Tibial artery (tissue), 4 donors: ENCODE results near the gene GYPE.
"Not testable (repeated sequence)": the region's sequence is repeated elsewhere in the genome, so short reads cannot be mapped to it uniquely, and the experiment has no call there.

Source experiments
- DNase-seq, 2 donors: peaks; one replicate each; pipeline ENCODE4 v3.0.0-alpha.2; 2019
- H3K27ac ChIP-seq, 2 donors: fragments of 200-600 bp; sonication (generic) in 1 of 2; 1 replicate in 1 of 2; 2 replicates in 1 of 2; pipeline ENCODE4 v1.5.1; 2018 to 2019; ENCODE audit warnings: mild to moderate bottlenecking in 1 of 2
- H3K27me3 ChIP-seq, 2 donors: fragments of 200-600 bp; sonication (generic) in 1 of 2; one replicate each; pipeline versions ENCODE4 v1.5.1 to v1.6.0; 2016 to 2019
- H3K36me3 ChIP-seq, 3 donors: fragments of 200-600 bp; sonication (generic) in 2 of 3; one replicate each; pipeline ENCODE4 v1.5.1; 2016 to 2019; ENCODE audit warnings: mild to moderate bottlenecking in 2 of 3
- H3K4me1 ChIP-seq, 4 donors: fragments of 200-600 bp; sonication (generic) in 2 of 4; 1 replicate in 3 of 4; 2 replicates in 1 of 4; pipeline ENCODE4 v1.5.1; 2016 to 2019
- H3K4me3 ChIP-seq, 2 donors: fragments of 200-600 bp; sonication (generic) in 1 of 2; 1 replicate in 1 of 2; 2 replicates in 1 of 2; pipeline ENCODE4 v1.5.1; 2018 to 2019; ENCODE audit warnings: mild to moderate bottlenecking in 2 of 2
- H3K9me3 ChIP-seq, 3 donors: fragments of 200-600 bp; sonication (generic) in 1 of 3; one replicate each; pipeline ENCODE4 v1.5.1; 2016 to 2019
- intact Hi-C: fragments of 100-400 bp; cut with DNase I; formaldehyde crosslinking; loops from one replicate; pipeline ENCODE4 v1.15.0; 2023; ENCODE audit warnings: low total_unique reads
- TF ChIP-seq, protein P1 (sequence below), 2 experiments: fragments of 200-600 bp in 1 of 2; fragments of 450-650 bp in 1 of 2; IDR thresholded peaks; one replicate each; pipeline ENCODE4 v1.5.1; 2017 to 2019; ENCODE audit warnings: antibody characterized with exemption in 2 of 2, mild to moderate bottlenecking in 1 of 2, moderate library complexity in 1 of 2

GYPE gene

DNA sequence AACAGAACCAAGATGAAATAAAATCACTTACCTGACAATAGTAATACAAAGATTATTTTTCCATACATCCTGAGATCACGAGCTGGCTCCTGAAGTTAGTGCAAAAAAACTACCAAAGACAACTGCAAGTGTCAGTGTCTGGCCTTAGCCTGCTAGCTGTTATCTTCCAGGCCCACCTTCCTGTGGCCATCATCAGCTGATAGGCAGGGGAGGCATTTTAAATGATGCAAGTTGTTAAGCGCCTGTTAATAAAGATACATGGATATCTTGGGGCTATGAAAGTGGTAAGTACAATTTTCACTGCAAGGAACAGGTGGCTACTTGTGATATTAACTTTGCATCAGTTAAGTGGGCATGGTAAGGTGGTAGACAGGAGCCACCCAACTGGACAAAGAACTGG is at the start of gene GYPE:
TSS of gene GYPE (minus strand) at position 120 of the 400 bp plus-strand sequence. CDS start at position 68, 52 bp downstream.
- H3K9me3 ChIP-seq, H3K4me1 ChIP-seq, H3K36me3 ChIP-seq, H3K4me3 ChIP-seq, H3K27me3 ChIP-seq, intact Hi-C loops, DNase-seq, H3K27ac ChIP-seq: not testable (repeated sequence)

DNA sequence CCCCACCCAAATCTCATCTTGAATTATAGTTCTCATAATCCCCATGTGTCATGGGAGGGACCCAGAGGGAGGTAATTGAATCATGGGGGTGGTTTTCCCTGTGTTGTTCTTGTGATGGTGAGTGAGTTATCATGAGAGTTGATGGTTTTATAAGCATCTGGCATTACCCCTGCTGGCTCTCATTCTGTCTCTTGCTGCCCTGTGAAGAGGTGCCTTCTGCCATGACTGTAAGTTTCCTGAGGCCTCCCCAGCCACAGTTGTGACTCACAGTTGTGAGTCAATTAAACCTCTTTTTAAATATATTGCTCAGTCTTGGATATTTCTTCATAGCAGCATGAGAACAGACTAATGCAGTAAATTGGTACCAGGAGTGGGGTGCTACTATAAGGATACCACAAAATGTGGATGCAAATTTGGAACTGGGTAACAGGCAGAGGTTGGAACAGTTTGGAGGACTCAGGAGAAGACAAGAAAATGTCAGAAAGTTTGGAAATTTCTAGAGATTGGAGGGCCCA is 46.2 kb upstream of the GYPE start:
- H3K27me3 ChIP-seq, DNase-seq, H3K9me3 ChIP-seq, intact Hi-C loops, H3K36me3 ChIP-seq, H3K4me3 ChIP-seq, H3K4me1 ChIP-seq, H3K27ac ChIP-seq: not testable (repeated sequence)

DNA sequence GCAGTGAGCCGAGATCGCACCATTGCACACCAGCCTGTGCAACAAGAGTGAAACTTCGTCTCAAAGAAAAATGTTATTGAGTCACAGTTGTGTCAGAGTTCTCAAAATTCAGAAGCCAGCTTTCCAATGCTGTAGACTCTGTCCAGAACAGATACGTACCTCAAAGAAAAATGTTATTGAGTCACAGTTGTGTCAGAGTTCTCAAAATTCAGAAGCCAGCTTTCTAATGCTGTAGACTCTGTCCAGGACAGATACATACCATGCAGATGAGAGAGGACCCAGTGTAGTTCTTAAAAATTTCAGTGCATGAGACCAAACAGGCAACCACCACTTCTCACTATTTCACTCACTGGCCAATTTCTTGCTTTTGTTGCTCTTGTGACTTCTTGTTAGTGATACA is 45.6 kb upstream of the GYPE start:
- DNase-seq, H3K27ac ChIP-seq, H3K4me1 ChIP-seq, H3K4me3 ChIP-seq, intact Hi-C loops, H3K36me3 ChIP-seq, H3K9me3 ChIP-seq, H3K27me3 ChIP-seq: not testable (repeated sequence)

DNA sequence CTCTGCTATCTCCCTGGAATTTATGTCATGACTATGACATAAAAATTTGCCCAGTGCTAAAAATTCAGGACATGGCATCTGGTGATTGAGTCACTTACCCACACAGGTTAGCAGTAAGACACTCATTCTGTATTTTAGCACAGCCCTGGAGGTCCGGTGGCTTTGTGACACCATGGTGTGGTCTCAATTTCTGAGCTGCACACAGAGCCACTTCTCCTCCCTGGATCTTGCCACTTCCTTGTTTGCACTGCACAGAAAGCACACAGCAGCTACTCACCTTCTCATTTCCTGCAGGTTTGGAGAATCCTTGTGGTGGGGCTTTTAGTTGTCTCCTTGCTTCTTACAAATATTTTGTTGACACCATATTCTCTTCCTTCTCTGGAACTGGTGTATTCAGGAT is 44.8 kb upstream of the GYPE start:
- H3K27me3 ChIP-seq, H3K36me3 ChIP-seq, H3K27ac ChIP-seq, H3K9me3 ChIP-seq, DNase-seq, intact Hi-C loops, H3K4me3 ChIP-seq, H3K4me1 ChIP-seq: not testable (repeated sequence)

DNA sequence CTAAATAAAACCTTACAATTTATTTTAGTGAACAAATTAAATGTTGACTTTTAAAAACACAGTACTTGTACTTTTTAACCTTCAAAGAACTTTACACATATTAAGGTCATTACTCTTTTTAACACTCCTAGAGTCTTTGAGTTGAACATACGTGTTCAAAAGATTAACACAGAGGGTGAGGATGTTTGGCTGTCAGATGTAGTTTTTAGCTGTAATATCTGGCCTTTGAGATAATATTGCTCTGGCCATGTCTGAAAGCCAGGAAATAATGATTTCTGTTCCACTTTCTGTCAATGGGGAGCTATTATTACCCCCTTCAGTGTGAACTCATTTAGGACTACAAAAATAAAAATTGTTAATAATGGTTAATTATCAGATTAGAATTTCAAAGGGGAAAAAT is 42.1 kb upstream of the GYPE start:
- DNase-seq, H3K4me1 ChIP-seq, H3K27me3 ChIP-seq, intact Hi-C loops, H3K27ac ChIP-seq, H3K36me3 ChIP-seq, H3K9me3 ChIP-seq, H3K4me3 ChIP-seq: not testable (repeated sequence)

DNA sequence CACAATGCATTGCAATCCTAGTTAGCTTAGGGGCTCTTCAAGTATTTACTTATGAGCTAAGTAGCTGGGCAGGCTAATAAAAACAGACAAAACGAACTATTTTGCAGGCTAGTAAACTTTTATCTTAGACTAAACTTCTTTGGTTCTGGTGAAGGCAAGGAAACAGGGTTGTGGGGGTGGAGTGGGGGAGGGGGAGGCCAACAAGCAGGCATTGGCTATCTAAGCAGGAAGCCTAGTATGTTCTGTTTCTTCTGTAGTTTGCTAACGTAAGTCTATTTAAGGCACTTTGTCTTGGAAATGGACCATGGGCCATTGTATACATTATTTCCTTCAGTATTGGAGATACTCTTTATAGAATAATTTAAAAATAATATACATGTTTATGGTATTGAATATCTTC is 35.3 kb upstream of the GYPE start:
- intact Hi-C loops, H3K36me3 ChIP-seq, H3K27me3 ChIP-seq, H3K4me3 ChIP-seq, H3K27ac ChIP-seq, DNase-seq, H3K4me1 ChIP-seq, H3K9me3 ChIP-seq: not testable (repeated sequence)

DNA sequence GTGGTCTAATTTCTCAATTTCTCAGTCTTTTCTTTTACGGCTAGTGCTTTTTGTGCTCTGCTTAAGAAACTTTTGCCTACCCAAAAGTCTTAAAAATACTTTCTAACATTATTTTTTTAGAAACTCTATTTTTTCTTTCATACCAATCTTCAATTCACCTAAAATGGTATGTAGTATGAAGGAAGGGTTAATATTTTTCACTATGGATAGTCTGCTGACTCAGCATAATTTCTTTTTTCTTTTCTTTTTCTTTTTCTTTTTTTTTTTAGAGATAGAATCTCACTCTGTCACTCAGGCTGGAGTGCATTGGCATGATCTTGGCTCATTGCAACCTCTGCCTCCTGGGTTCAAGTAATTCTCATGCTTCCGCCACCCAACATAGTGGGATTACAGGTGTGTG is 34.2 kb upstream of the GYPE start:
- TF ChIP-seq, protein P1, sequence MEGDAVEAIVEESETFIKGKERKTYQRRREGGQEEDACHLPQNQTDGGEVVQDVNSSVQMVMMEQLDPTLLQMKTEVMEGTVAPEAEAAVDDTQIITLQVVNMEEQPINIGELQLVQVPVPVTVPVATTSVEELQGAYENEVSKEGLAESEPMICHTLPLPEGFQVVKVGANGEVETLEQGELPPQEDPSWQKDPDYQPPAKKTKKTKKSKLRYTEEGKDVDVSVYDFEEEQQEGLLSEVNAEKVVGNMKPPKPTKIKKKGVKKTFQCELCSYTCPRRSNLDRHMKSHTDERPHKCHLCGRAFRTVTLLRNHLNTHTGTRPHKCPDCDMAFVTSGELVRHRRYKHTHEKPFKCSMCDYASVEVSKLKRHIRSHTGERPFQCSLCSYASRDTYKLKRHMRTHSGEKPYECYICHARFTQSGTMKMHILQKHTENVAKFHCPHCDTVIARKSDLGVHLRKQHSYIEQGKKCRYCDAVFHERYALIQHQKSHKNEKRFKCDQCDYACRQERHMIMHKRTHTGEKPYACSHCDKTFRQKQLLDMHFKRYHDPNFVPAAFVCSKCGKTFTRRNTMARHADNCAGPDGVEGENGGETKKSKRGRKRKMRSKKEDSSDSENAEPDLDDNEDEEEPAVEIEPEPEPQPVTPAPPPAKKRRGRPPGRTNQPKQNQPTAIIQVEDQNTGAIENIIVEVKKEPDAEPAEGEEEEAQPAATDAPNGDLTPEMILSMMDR (IDR thresholded peaks at IDR 0.05) = no peak
- Histone ChIP-seq H3K9me3 (no peaks in the 10 kb centered on the region), H3K36me3 (no peaks in the 10 kb centered on the region), H3K4me1 (no peaks in the 10 kb centered on the region), H3K4me3 (no peak overlapping the region), H3K27ac (no peak overlapping the region), H3K27me3 (no peaks in the 10 kb centered on the region)
- no peak for DNase-seq
- intact Hi-C loops = no loop called here

DNA sequence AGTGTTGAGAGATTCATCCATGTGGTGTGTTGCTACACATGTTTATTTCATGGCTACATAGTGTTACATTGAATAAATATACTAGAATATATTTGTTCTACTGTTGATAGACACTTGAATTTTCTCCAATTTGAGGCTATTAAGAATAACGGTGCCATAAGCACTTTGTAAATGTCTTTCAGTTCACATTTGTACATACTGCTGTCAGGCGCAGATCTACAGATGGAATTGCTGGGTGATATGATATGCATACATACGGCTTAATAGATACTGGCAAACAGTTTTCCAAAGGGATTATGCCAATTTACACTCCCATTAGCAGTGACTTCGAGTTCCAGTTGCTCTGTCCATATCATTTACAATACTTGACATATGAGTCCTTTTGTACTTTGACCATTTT is 33.5 kb upstream of the GYPE start:
- H3K27me3 ChIP-seq, DNase-seq, H3K36me3 ChIP-seq, H3K4me1 ChIP-seq, intact Hi-C loops, H3K4me3 ChIP-seq, H3K27ac ChIP-seq, H3K9me3 ChIP-seq: not testable (repeated sequence)

DNA sequence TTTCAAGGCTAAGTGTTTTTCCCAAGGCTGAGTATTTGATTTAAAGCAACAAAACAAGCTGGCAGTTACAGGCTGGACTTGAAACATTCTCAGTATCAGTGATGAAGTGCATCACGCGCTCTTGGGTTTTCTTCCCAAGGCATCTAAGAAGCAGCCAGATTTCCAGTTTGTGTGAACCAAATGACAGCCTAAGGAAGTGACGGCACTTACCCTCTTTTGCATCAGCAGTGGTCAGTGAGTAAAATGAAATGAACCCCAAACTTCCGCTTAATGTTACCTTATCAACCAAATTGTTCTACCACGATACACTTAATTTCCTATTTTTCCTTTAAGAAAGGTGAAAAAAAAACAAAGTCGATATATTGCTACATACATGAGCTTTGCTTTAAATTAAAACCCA is 15.8 kb upstream of the GYPE start:
- intact Hi-C loops = no loop called here
- Histone ChIP-seq H3K36me3 (no peaks in the 10 kb centered on the region), H3K27me3 (no peaks in the 10 kb centered on the region), H3K27ac (no peak overlapping the region), H3K9me3 (no peaks in the 10 kb centered on the region), H3K4me1 (no peaks in the 10 kb centered on the region), H3K4me3 (no peak overlapping the region)
- no peak for DNase-seq
- TF ChIP-seq, protein P1 (IDR thresholded peaks at IDR 0.05) = no peak

DNA sequence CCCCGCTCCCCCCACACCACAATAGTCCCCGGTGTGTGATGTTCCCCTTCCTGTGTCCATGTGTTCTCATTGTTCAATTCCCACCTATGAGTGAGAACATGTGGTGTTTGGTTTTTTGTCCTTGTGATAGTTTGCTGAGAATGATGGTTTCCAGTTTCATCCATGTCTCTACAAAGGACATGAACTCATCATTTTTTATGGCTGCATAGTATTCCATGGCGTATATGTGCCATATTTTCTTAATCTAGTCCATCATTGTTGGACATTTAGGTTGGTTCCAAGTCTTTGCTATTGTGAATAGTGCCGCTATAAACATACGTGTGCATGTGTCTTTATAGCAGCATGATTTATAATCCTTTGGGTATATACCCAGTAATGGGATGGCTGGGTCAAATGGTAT is 11.1 kb upstream of the GYPE start:
- H3K4me3 ChIP-seq, H3K27ac ChIP-seq, DNase-seq, H3K9me3 ChIP-seq, H3K27me3 ChIP-seq, H3K36me3 ChIP-seq, H3K4me1 ChIP-seq, intact Hi-C loops: not testable (repeated sequence)

DNA sequence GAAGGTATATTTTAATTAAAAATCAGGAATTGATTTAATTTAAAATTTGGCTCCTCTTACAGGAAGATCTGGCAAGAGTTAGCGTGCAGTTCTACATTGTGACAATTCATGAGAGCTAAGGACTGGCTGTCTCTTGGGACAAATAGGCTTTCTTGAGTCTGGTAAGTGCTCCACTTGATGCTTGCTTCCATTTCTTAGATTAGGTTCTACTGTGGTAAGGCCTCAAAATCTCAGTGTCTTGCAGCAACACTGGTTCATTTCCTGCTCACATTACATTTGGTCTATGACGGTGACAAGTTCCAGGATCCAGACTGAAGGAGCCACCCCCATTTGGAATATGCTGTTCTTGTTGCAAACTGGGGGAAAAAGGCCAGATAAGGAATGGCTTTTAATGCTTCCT is 7.1 kb upstream of the GYPE start:
- H3K4me1 ChIP-seq, H3K36me3 ChIP-seq, DNase-seq, intact Hi-C loops, H3K27me3 ChIP-seq, H3K9me3 ChIP-seq: not testable (repeated sequence)
- Histone ChIP-seq H3K27ac (peak overlapping the region; percentile 71 to 76), H3K4me3 (peak overlapping the region; percentile 54 to 55)

DNA sequence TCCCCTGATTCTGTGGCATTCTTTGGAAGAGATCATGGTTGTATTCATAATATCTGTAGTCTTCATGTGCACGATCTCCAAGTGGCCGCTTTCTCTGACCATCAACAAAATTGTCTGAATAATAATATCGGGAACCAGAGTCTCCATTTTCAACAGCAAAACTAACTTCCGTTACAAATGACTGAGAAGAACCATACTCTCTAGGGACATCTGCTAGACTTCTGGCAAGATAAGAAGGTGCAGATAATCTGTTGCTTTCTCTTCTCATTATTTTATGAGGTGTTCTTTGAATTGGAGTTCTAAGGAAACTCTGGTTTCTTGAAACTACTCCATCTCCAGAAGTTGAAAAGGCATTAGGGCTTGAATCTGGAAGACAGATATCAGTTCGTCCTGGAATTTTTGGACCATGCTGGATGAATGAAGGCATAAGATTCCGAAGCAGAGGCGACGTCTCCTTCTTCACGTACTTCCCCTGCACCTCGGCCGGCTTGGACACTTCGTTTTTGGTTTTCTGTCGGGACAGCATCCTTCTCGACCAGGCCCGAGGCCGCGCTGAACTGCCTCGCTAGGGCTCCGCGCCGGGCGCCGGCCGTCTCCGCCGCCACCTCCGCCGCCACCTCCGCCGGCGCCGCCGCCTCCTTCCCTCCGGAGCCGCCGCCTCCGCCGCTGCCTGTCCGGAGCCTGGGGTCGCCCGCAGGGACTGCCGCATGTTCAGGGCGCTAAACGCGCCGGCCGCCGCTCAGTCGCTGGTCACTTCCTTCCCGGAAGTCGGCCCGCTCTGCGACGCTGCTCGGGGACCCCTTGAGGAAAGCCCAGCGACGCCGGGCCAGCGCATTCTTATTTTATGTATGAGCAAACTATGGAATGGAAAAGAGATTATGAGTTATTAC is 6.4 kb upstream of the GYPE start:
- intact Hi-C loops, H3K27me3 ChIP-seq, H3K9me3 ChIP-seq, H3K4me1 ChIP-seq, H3K36me3 ChIP-seq: not testable (repeated sequence)
- Histone ChIP-seq H3K4me3 (peak overlapping the region; percentile 54 to 55), H3K27ac (peak overlapping the region; percentile 71 to 76)
- peak in 1 of 2 donors; percentile 62 for DNase-seq
